ACHN (cell line): Measurements from ENCODE around the gene TTC28.
"Not testable (repeated sequence)": the region's sequence is repeated elsewhere in the genome, so short reads cannot be mapped to it uniquely, and the experiment has no call there.

Experiments
- DNase-seq: peaks from one replicate; pipeline ENCODE4 v3.0.0-alpha.2; 2015
- in situ Hi-C: cut with HindIII; loops from 2 replicates; pipeline ENCODE4 v1.10.0; 2017; ENCODE audit warnings: low sequenced_read_pairs, low pct_ligation_motif_present, low pct_unique_long_range_greater_than_20kb

The TTC28 gene

GRCh38 chr22:28243539-28243938, 436.1 kb downstream of the TTC28 start:
- peak; percentile 50 for DNase-seq
- in situ Hi-C loops = no loop called here

- no peak for DNase-seq
- in situ Hi-C loops = no loop called here
Measured at GRCh38 chr22:28241656-28242290, 437.9 kb downstream of the TTC28 start.

- no peak for DNase-seq
- in situ Hi-C loops = no loop called here
Measured at GRCh38 chr22:28239941-28240340, 439.7 kb downstream of the TTC28 start.

- no peak for DNase-seq
- in situ Hi-C loops = no loop called here
Measured at GRCh38 chr22:28237783-28238182, 441.9 kb downstream of the TTC28 start.

GRCh38 chr22:28237112-28237511, 442.5 kb downstream of the TTC28 start:
- DNase-seq = no peak
- in situ Hi-C loops = no loop called here

- no peak for DNase-seq
- in situ Hi-C loops = no loop called here
Measured at GRCh38 chr22:28232204-28232603, 447.4 kb downstream of the TTC28 start.

GRCh38 chr22:28231441-28231840, 448.2 kb downstream of the TTC28 start:
- DNase-seq = peak; percentile 64
- in situ Hi-C loops = no loop called here

- in situ Hi-C loops = no loop called here
- DNase-seq = no peak
Measured at GRCh38 chr22:28230671-28231070, 449.0 kb downstream of the TTC28 start.

- in situ Hi-C loops = no loop called here
- no peak for DNase-seq
Measured at GRCh38 chr22:28229566-28230485, 449.8 kb downstream of the TTC28 start.

GRCh38 chr22:28223826-28224225, 455.8 kb downstream of the TTC28 start:
- DNase-seq = no peak
- in situ Hi-C loops = no loop called here

- DNase-seq = no peak
- in situ Hi-C loops = no loop called here
Measured at GRCh38 chr22:28222976-28223745, 456.5 kb downstream of the TTC28 start.

- in situ Hi-C loops = no loop called here
- no peak for DNase-seq
Measured at GRCh38 chr22:28222571-28222970, 457.1 kb downstream of the TTC28 start.

GRCh38 chr22:28222052-28222451, 457.6 kb downstream of the TTC28 start:
- in situ Hi-C loops = no loop called here
- no peak for DNase-seq

- DNase-seq = no peak
- in situ Hi-C loops = no loop called here
Measured at GRCh38 chr22:28220626-28221363, 458.8 kb downstream of the TTC28 start.

- in situ Hi-C loops = no loop called here
Measured at GRCh38 chr22:28217277-28217676, 462.4 kb downstream of the TTC28 start.

GRCh38 chr22:28214750-28215149, 464.9 kb downstream of the TTC28 start:
- in situ Hi-C loops, DNase-seq: not testable (repeated sequence)

More at GRCh38 chr22:28217277-28217676, 462.4 kb downstream of the TTC28 start:
- DNase-seq = no peak

- DNase-seq, in situ Hi-C loops: not testable (repeated sequence)
Measured at GRCh38 chr22:28209457-28209856, 470.2 kb downstream of the TTC28 start.

- in situ Hi-C loops = no loop called here
- DNase-seq = no peak
Measured at GRCh38 chr22:28208787-28209186, 470.9 kb downstream of the TTC28 start.
